HS-27A (cell line): Measurements from ENCODE around the gene NDUFA11.
A peak's percentile ranks its signal among the peaks of the same experiment; 100 is the strongest.

ENCODE experiments used
- DNase-seq: peaks from one replicate; pipeline ENCODE4 v3.0.0-alpha.2; 2012; ENCODE audit warnings: low read depth, missing footprints

NDUFA11 gene

DNA sequence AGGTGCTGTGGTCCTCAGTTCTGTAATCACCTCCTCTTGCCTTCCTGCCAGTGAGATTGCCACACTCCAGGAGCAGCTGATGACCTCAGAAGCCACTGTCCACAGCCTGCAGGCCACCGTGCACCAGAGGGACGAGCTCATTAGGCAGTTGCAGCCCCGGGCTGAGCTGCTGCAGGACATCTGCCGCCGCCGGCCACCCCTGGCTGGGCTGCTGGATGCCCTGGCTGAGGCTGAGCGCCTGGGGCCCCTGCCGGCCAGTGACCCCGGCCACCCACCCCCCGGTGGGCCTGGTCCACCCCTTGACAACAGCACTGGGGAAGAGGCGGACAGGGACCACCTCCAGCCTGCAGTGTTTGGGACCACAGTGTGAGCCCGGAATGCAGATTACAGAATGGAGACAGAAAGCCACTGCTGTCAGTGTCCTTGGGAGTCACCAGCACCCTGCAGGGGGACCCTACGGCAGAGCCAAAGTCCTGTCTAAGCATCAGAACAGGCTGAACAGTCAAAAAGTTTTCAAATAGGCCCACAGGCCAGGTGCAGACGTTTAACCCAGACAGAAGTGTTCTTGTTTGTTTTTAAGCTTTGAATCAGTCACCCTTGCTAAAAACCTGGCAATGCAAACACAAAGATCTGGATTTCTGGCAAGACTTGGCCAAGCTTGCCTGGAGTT is 5.3 kb upstream of the NDUFA11 start:
- DNase-seq: no peak

DNA sequence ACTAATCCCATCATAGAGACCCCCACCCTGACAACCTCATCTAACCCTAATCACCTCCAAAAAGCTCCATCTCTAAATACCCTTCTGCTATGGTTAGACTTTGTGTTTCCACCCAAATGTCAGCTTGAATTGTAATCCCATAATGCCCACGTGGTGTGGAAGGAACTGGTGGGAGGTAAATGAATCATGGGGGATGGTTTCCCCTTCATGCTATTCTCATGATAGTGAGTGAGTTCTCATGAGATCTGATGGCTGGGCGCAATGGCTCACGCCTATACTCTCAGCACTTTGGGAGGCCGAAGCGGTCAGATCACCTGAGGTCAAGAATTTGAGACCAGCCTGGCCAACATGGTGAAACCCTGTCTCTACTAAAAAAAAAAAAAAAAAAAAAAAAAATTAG is 3.7 kb upstream of the NDUFA11 start:
- DNase-seq: no peak

DNA sequence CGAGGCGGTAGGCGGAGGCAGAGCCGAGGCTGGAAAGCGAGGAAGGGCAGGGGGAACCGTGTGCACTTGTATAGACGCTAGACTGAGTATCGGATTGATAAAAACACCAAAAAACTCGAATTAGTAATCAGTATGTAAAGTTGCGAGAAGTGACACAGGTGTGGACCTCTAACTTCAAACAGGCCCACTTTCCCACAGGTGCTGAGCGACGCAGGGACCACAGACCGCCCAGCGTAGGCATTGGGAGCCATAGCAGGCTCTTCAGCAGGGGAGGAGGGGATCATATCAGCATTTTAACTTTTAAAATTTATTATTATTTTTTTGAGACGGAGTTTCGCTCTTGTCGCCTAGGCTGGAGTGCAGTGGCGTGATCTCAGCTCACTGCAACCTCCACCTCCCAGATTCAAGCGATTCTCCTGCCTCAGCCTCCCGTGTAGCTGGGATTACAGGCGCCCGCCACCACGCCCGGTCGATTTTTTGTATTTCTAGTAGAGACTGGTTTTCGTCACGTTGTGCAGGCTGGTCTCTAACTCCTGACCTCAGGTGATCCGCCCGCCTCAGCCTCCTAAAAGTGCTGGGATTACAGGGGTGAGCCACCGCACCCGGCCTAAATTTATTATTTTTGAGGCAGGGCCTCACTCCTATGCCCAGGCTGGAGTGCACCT is 1.7 kb upstream of the NDUFA11 start:
- DNase-seq: no peak

DNA sequence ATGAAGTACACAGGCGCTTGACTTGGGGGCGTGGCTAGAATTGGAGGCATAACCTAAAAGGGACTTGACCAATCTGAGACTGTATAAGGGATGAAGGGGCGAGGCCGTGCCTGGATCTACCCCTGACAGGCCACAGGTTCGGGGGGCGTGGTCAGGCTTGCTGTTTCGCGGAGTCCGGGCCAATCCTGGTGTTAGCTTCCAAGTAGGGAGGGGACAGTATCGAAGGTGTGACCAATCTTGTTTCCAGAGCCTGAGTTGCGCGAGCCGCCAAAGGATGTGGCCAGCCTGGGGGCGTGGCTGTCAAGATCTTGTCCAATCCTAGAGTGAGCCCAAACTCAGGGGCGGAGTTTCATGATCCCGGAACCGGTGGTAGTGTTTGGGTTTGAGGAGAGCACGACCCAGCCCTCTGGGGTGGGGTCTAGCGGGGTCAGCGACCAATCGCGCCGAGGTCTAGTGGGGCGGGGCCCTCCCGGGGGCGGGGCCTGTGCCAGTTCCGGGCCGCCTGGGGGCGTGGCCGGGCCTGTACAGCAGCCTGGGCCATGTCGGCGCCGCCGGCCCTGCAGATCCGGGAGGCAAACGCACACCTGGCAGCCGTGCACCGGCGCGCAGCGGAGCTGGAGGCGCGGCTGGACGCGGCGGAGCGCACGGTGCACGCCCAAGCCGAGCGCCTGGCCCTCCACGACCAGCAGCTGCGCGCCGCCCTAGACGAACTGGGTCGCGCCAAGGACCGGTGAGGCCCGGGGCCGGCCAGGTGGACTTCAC is 943 bp upstream of the NDUFA11 start, which contains the start of gene VMAC:
Gene VMAC, plus strand, starts transcription at position 521 of the 762 bp plus-strand sequence. Its CDS starts 19 bp downstream, at position 540.
- DNase-seq: peak; percentile 99

DNA sequence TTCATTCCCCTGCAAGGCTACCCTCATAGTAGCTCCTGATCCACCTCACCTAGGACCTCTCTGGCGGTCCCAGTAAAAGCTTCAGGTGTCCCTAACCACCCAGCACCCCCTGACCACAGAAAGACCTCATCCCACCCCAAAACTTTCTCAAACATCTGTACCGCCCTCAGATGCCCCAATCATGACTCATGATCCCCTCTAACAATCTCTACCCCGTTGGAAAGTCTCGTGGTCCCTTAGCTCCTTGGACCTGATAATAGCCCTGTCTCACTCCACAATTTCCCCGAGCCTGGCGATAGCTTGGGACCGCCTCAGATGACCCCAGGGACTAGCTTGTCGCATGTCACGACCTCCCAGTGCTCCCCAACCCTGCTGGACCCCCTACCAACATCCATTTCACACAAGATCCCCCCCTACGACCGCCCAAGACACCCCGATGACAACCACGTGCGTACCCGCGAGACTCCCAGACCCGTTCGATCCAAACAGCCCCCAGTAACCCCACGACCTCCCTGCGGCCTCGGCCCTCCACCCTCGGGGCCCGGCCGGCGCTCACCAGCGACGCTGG is 450 bp downstream of the NDUFA11 start:
- DNase-seq: peak; percentile 40

DNA sequence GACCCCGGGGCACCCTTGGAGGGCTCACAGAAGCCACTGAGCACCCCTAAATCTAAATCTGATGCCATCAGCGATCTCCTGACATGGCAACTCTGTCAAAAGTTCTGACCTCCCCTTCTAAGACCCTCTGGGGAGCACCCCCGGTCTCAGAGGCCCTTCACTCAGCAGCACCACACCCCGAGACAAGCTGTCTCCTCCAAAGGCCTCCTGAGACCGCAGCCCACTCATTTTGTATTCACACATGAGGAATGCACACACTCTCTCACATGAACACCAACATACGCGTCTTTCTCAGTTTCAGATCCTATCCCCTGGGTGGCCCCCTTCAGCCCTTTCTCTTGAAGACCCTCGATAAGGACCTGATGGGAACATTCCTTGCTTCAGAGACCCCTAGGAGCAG is 2.6 kb downstream of the NDUFA11 start:
- DNase-seq: no peak

DNA sequence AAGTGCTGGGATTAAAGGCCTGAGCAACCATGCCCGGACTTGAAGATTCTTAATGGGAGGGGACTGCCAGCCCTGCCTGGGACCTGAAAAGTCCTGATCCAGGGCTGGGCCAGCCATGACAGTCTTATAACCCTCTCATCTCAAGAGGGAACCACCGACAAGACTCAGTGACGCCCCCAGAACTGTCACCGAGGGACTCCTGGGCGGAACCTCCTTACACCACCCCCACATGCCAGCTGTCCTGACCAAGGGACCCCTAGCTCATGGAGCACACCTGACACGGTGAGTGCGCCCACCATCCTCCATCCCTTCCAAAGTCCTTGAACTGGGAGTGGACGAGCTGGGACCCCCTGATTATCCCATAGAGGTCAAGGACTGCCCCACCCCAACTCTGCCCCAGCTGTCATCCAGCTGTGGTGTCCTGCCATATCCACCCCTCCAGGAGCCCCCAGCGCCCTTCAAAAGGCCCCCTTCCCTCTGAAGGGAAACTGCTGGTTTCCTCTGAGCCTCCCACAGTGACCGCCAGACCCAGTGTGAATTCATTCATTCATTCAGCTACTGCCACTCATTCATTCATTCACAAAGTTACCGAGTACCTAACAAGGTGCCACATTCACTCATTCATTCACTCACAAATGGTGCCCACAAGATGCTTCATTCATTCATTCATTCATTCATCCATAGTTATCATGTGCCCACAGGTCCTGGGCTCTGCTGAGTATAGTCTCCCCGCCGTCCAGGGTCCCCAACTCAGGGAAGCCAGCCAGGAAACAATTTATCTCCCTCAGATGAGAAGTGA is 3.7 kb downstream of the NDUFA11 start:
- no peak for DNase-seq

DNA sequence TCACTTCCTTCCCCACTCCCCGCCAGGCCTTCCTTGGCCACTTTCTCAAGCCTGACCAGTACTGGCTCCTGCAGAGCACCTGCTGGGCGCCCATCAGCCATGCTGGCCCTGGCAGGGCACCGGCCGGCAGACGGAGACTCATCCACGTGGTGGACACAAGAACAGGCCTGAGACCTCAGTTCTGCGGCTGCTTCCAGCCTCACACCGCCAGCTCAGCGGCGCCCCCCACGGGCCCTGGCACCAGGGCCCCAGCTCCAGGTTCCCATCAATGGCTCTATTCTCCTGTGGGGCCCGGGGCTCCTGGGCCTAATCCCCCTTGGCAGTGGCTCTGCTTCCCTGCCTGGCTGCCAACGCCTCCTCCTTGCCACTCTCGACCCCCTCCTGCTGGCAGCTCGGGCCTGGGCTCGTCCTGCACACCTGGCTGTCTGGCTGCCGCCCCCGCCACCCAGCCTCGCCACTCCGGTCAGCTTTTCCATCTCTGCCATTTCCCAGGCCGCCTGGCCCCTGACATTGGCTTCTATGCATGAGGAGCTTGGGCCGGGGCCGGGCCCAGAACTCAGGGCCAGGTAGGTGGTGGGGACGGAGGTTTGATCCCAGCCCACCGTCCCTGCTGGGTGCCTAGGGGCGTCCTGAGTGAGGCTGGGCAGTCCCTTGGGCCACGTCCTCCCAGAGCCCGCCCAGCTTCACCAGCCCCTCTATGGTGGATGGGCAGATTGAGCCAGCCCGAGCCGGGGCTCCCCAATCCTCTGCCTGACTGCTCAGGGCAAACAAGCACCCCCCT is 6.2 kb downstream of the NDUFA11 start:
- no peak for DNase-seq

DNA sequence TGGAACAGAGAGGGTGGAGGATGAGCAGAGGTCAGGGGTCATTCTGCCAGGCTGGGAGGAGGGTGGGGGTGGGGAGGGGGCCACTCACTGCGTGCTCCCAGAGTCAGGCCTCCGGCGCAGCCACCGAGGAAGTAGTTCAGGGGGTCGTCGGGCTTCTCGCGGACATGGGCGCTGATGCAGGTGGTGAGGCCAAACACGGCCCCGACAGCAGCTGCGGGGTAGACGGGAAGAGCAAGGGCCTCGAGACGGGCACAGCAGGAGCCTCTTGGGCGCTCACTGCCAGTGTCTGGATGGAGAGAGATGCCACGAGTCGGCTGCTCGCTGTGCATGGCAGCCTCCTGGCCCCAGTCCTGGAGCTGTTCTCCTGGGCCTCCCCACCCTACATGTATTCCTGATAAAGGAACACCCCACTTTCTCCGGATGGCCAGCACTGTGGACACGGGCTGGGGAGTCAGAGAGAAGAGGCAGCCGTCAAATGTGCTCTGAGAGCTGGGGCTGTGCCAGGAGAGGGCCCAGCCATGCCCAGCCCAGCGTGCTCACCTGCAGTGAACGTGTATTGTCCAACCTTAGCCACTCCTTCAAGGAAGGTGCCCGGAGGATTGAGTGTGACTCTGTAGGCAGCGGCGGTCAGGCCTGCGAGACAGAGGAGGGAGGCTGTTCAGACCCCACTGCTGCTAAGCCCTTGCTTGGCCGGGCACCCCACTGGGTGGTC is 7.1 kb downstream of the NDUFA11 start:
- no peak for DNase-seq

DNA sequence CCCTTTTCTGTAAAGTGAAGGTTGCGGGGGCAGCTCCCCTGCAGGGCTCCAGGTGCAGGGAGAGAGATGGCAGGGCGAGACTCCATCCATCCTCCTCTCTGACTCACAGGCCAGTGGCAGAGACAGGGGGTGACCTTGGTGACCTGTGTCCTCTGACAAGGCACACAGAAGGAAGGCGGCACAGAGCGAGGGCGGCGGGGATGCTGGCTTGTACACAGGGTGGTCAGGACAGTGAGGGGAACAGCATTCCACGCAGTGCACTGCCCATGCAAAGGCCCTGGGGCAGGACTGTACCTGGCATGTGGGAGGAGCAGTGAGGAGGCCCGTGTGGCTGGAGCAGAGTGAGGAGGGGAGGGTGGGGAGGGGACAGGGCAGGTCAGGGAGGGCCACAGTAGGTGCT is 7.7 kb downstream of the NDUFA11 start:
- no peak for DNase-seq

DNA sequence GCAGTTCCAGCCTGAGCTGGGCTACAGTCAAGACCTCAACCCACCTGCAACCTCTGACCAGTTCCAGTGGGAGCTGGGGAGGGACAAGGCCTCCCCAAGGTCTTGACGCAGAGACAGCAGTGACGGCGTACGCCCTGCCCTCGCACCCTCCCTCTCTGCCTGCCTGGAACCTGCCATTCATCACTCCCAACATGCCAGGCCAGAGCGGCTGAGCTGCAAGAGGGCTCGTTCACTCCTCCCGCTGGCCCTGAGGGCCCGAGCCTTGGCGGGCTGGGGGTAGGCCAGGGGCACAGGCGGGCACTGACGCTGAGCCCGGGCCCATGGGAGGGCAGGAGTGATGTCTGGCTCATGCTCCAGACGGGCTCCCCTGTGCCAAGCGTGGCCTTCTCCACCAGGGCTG is 8.2 kb downstream of the NDUFA11 start:
- no peak for DNase-seq

DNA sequence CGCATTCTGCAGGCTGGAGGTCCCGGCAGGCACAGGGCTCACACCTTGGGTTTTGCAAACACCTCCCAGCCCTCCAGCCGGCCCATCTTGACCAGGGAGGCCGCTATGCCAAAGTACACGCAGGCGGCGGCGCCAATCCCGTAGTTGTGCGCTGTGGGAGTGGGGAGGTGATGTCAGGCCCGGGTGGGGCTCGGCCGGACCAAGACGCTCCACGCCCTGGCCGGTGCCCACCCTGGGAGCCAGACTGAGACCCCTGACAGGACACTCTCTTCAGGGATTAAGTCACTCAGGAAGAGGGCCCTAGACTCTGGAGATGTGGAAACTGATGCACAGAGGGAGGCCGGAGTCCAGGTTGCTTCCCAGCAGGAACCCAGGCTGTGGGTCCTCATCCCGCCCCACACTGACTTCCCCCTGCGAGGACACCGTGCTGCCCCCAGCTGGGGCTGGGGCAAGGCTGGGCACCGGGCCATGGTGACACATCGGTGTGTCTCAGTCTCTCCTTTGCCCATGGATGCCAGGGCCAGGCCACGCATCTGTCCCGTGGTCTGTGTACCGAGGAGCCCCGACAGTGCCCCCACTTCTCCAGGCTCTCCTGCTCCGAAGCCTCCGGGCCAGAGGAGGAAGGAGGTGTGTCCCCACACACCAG is 8.8 kb downstream of the NDUFA11 start:
- DNase-seq: no peak

DNA sequence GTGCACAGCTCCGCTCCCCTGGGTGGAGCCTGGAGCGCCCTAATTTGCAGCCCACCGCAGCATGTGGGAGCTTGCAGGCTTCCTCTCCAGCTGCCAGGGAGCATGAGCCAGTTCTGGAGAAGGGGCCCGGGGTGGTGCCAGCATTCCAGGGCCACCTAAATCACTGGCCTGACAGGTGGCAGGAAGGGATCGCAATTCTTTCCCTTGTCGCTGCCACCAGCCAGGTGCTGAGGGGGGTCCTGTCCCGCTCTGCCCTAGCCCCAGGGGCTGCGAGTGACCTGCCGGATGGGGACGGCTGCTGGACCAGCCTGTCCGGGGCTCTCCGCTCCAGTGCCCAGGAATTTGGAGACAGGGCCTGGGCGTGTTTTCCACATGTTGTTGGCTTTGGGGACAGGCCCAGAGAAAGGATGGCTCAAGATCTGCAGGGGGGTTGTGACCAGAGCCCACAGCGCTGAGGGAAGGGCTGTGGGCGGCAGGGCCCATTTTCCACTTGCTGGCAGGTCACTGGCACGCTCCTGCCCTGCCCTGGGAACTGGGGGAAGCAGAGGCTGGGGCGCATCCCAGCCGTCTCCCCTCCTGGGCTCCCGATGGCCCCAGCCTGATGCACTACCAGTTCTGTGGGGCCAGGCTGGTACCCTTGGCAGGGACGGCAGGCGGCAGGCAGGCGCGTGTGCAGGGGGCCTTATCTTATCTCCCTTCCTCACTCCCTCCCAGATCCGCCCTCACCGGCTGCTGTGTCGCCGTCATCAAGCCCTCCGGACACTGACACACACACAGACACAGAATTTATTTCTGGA is 9.5 kb downstream of the NDUFA11 start:
- DNase-seq: no peak

DNA sequence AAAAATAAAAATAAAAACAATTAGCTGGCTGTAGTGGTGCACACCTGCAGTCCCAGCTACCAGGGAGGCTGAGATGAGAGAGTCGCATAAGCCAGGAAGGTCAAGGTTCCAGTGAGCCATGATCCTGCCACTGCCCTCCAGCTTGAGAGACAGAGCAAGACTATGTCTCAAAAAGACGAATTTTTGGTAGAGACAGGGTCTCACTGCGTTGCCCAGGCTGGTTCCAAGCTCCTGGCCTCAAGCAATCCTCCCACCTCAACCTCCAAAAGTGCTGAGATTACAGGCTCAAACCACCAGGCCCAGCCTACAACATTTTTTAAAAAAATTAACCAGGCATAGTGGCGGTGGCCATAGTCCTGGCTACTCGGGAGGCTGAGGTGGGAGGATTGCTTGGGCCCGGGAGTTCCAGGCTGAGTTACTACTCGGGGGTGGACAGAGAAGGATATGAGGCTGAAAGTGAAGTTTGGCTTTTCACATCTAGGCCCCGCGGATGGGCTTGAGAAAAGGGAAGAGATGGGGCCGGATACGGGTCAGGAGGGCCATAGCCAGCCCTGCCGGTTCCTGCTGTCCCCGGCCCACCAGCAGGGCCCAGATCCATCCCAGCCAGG is 10.2 kb downstream of the NDUFA11 start:
- DNase-seq: no peak

DNA sequence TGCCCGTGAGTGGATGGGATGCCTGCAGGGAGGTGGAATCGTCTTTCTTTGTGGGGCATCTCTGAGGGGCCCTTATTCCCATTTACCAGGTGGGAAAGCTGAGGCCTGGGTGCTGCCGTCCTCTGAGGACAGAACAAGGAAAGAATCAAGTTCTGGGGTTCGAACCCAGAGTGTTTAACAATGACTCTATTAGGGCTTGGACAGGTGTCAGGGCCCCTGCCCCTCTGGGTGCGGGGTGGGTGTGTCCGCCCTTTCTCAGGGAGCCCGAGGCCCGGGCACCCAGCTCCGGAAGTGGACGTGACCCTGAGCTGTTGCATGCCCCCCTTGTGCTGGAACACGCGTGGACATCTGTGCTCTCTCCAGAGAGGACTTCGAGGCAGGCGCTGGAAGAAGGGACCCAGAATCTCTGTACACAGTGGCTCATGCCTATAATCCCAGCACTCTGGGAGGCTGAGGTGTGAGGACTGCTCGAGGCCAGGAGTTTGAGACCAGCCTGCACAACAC is 10.8 kb downstream of the NDUFA11 start:
- DNase-seq: no peak

DNA sequence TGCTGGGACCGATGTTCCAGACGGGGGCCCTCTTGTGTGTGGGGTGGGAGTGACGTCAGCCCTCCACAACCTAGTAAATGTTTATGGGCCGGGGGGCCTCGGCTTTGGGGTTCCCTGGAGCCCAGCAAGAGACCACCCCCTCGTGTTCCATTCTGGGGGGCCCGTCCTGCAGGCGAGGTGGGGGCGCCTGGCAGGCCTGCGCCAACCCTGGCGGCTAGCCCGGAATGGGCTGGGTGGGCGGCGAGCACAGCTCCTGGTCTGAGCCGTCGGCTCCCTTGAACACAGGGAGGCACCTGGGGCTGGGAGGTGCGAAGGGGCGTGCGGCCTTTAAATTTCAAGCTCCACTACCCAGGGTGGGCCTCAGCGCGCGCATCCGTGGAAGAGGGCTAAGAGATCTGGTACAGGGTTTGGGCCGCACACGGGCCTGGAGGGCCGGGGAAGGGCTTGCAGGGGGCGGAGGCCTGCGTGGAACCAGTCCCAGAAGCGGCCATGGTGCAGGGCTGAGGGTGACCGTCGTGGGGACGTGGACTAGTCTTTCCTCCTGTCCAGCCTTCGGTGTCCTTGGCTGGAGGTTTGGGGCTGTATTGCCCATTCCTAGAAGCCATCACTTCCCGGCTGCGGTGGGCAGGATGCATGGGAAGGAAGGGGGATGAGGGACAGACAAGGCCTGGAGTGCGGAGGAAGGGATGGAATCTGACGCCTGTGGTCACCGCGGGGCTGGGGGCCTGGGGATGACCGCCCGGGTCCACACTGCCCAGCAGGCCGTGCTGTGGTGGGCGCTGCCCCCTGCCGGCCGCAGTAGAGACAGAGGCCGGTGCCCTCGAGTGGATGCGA is 11.4 kb downstream of the NDUFA11 start:
- no peak for DNase-seq

DNA sequence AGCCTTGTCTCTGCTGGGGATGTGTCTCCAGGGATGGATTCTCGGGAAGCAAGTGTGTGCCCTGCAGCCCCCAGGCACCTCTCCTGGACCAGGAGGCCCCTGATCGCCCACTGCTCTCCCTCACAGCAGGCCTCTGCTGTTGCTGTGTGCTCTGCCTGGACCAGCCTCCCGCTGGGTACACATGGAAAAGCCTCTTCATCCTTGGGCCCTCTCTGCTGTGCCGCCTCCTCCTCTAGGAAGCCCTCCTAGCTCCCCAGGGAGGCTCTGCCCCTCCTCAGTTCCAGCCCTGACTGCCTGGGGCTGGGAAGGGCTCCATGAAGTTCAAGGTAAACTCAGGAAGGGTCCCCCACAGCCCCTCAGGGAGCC is 12.0 kb downstream of the NDUFA11 start:
- no peak for DNase-seq

DNA sequence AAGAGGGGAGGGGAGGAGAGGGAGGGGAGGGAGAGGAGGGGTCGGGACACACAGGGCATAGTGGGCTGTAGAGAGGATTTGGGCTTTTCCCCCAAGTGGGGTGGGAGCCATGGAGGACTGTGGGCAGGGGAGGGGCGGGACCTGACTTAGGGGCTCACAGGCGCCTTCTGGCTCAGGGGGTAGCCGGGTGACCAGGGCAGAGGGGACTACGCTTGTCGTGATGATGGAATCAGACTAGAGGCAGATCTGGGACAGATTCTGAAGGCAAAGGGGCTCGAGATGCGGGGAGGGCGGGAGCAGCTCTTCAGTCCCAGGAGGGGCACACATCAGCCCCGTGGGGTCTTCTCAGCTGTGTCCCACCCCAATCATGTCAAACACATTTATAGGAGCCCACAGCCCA is 13.5 kb downstream of the NDUFA11 start:
- no peak for DNase-seq
